MM.1S (cell line): ENCODE measurements around the gene KCNQ5.

Source experiments
- DNase-seq: peaks from one replicate; pipeline ENCODE4 v3.0.0-alpha.2; 2015
- H2AFZ ChIP-seq: fragments of 300-600 bp; sonication (generic); 2 replicates; pipeline ENCODE4 v1.6.0; 2016; ENCODE audit warnings: antibody characterized with exemption, low read length
- H3F3A ChIP-seq: fragments of 300-600 bp; sonication (generic); 2 replicates; pipeline ENCODE4 v1.6.1; 2016; ENCODE audit warnings: mild to moderate bottlenecking, antibody characterized with exemption, low read length, moderate library complexity, mixed read lengths; ENCODE audit not compliant: insufficient read depth
- H3K27ac ChIP-seq: fragments of 300-600 bp; sonication (generic); 2 replicates; pipeline ENCODE4 v1.5.1; 2016; ENCODE audit warnings: mild to moderate bottlenecking, low read length
- H3K27me3 ChIP-seq: fragments of 300-600 bp; sonication (generic); replicated peaks from 2 replicates; pipeline ENCODE4 v1.6.0; 2016; ENCODE audit warnings: low read length; ENCODE audit not compliant: insufficient read depth
- H3K36me3 ChIP-seq: fragments of 300-600 bp; sonication (generic); replicated peaks from 2 replicates; pipeline ENCODE4 v1.6.1; 2016; ENCODE audit warnings: mild to moderate bottlenecking, low read length, mixed read lengths; ENCODE audit not compliant: insufficient read depth
- H3K4me1 ChIP-seq: fragments of 300-600 bp; sonication (generic); 2 replicates; pipeline ENCODE4 v1.6.1; 2016; ENCODE audit warnings: low read length, mixed read lengths
- H3K4me2 ChIP-seq: fragments of 300-600 bp; sonication (generic); 2 replicates; pipeline ENCODE4 v1.6.0; 2016; ENCODE audit warnings: low read depth, low read length
- H3K4me3 ChIP-seq: fragments of 300-600 bp; sonication (generic); 2 replicates; pipeline ENCODE4 v1.5.1; 2016; ENCODE audit warnings: low read length, mixed read lengths
- H3K79me2 ChIP-seq: fragments of 300-600 bp; sonication (generic); 2 replicates; pipeline ENCODE4 v1.6.1; 2016; ENCODE audit warnings: mixed run types, low read length, mixed read lengths
- H3K9ac ChIP-seq: fragments of 300-600 bp; sonication (generic); 2 replicates; pipeline ENCODE4 v1.6.1; 2016; ENCODE audit warnings: low read length, mixed read lengths
- H3K9me2 ChIP-seq: fragments of 300-600 bp; sonication (generic); replicated peaks from 2 replicates; pipeline ENCODE4 v1.6.1; 2016; ENCODE audit warnings: mild to moderate bottlenecking, low read length, mixed read lengths; ENCODE audit not compliant: insufficient read depth
- H3K9me3 ChIP-seq: fragments of 300-600 bp; sonication (generic); replicated peaks from 2 replicates; pipeline ENCODE4 v1.6.1; 2016; ENCODE audit warnings: mild to moderate bottlenecking, low read length, mixed read lengths; ENCODE audit not compliant: insufficient read depth
- H4K20me1 ChIP-seq: fragments of 300-600 bp; sonication (generic); 2 replicates; pipeline ENCODE4 v1.6.1; 2016; ENCODE audit warnings: mild to moderate bottlenecking, low read length, moderate library complexity, mixed read lengths; ENCODE audit not compliant: insufficient read depth
- CTCF ChIP-seq: fragments of 300-600 bp; sonication (generic); IDR thresholded peaks from 2 replicates; pipeline ENCODE4 v1.5.1; 2016; ENCODE audit warnings: antibody characterized with exemption, low read length, mixed read lengths
- EZH2 ChIP-seq: fragments of 300-600 bp; sonication (generic); optimal IDR thresholded peaks from 2 replicates; pipeline ENCODE3; 2017; ENCODE audit warnings: low read depth, mild to moderate bottlenecking, antibody characterized with exemption, low read length, mixed read lengths
- EZH2phosphoT487 ChIP-seq: fragments of 300-600 bp; sonication (generic); IDR thresholded peaks from 2 replicates; pipeline ENCODE4 v1.6.1; 2018; ENCODE audit warnings: antibody characterized with exemption, low read length

The KCNQ5 gene

GRCh38 chr6:73194744-73195143 lies 572.9 kb downstream of the KCNQ5 start:
- no peak for TF ChIP-seq EZH2phosphoT487
- TF ChIP-seq CTCF = no peak
- no peak for TF ChIP-seq EZH2
- no peak overlapping the region for H3K27ac ChIP-seq
- no peak for DNase-seq

GRCh38 chr6:73200247-73200646 lies 578.4 kb downstream of the KCNQ5 start:
- H3K79me2 ChIP-seq = no peaks in the 10 kb centered on the region
- H3K9me3 ChIP-seq = no peaks in the 10 kb centered on the region
- H3F3A ChIP-seq = no peaks in the 10 kb centered on the region
- no peaks in the 10 kb centered on the region for H3K36me3 ChIP-seq
- no peaks in the 10 kb centered on the region for H3K9me2 ChIP-seq
- H2AFZ ChIP-seq = no peak overlapping the region
- no peak overlapping the region for H3K4me2 ChIP-seq
- no peak for TF ChIP-seq EZH2phosphoT487
- no peak for TF ChIP-seq CTCF
- TF ChIP-seq EZH2 = no peak
- H3K4me1 ChIP-seq = no peaks in the 10 kb centered on the region
- no peaks in the 10 kb centered on the region for H3K27me3 ChIP-seq
- H4K20me1 ChIP-seq = no peaks in the 10 kb centered on the region
- DNase-seq = no peak
- H3K9ac ChIP-seq = no peak overlapping the region
- H3K4me3 ChIP-seq = no peak overlapping the region
- H3K27ac ChIP-seq = no peak overlapping the region

More at GRCh38 chr6:73194744-73195143, 572.9 kb downstream of the KCNQ5 start:
- Histone ChIP-seq H3K4me3 (no peak overlapping the region), H3K36me3 (no peaks in the 10 kb centered on the region), H3K4me1 (no peaks in the 10 kb centered on the region), H3K9me2 (no peaks in the 10 kb centered on the region), H3K4me2 (no peak overlapping the region), H4K20me1 (no peaks in the 10 kb centered on the region), H2AFZ (no peak overlapping the region), H3K79me2 (no peaks in the 10 kb centered on the region), H3K9ac (no peak overlapping the region), H3F3A (no peaks in the 10 kb centered on the region), H3K27me3 (no peaks in the 10 kb centered on the region), H3K9me3 (no peaks in the 10 kb centered on the region)

GRCh38 chr6:73200735-73201134 lies 578.9 kb downstream of the KCNQ5 start:
- TF ChIP-seq EZH2 (no peak), CTCF (no peak), EZH2phosphoT487 (no peak)
- no peaks in the 10 kb centered on the region for H3K9me3 ChIP-seq
- H3F3A ChIP-seq = no peaks in the 10 kb centered on the region
- no peak overlapping the region for H2AFZ ChIP-seq
- no peak for DNase-seq
- no peaks in the 10 kb centered on the region for H3K79me2 ChIP-seq
- H3K27me3 ChIP-seq = no peaks in the 10 kb centered on the region
- H3K4me1 ChIP-seq = no peaks in the 10 kb centered on the region
- no peaks in the 10 kb centered on the region for H3K36me3 ChIP-seq
- no peak overlapping the region for H3K9ac ChIP-seq
- no peaks in the 10 kb centered on the region for H4K20me1 ChIP-seq
- H3K4me2 ChIP-seq = no peak overlapping the region
- no peaks in the 10 kb centered on the region for H3K9me2 ChIP-seq
- no peak overlapping the region for H3K27ac ChIP-seq
- H3K4me3 ChIP-seq = no peak overlapping the region
